Thoracic aorta (tissue), 2 donors: ENCODE measurements around the gene LETM1. TPM values are rescaled to one million over a fixed set of nuclear protein-coding genes. Genes with fewer than 3 reads are reported as not detected.

Experiments used
- ATAC-seq: fragments of 150-250 bp; one replicate; pipeline ENCODE4 v1.8.0; 2017; ENCODE audit warnings: low read depth; ENCODE audit not compliant: insufficient number of reproducible peaks, low FRiP score
- DNase-seq: peaks from one replicate; pipeline ENCODE4 v3.0.0-alpha.2; 2020; ENCODE audit warnings: low spot score
- H3K27ac ChIP-seq, 2 donors: fragments of 200-600 bp; sonication (generic); 1 replicate in 1 of 2; 2 replicates in 1 of 2; pipeline ENCODE4 v1.5.1; 2016; ENCODE audit warnings: mild to moderate bottlenecking in 2 of 2, moderate library complexity in 2 of 2
- H3K27me3 ChIP-seq: fragments of 200-600 bp; sonication (generic); replicated peaks from 2 replicates; pipeline ENCODE4 v1.6.0; 2016; ENCODE audit warnings: mild to moderate bottlenecking; ENCODE audit not compliant: insufficient read depth
- H3K36me3 ChIP-seq: fragments of 200-600 bp; sonication (generic); one replicate; pipeline ENCODE4 v1.5.1; 2016
- H3K4me1 ChIP-seq, 2 donors: fragments of 200-600 bp; sonication (generic); 1 replicate in 1 of 2; 2 replicates in 1 of 2; pipeline versions ENCODE4 v1.5.1 to v1.6.0; 2016; ENCODE audit warnings: low read depth in 2 of 2, mild to moderate bottlenecking in 1 of 2; ENCODE audit not compliant: control insufficient read depth in 1 of 2
- H3K4me3 ChIP-seq: fragments of 200-600 bp; sonication (generic); 2 replicates; pipeline ENCODE4 v1.5.1; 2016; ENCODE audit warnings: mild to moderate bottlenecking
- H3K9me3 ChIP-seq: fragments of 200-600 bp; sonication (generic); 2 replicates; pipeline ENCODE4 v1.5.1; 2016
- CTCF ChIP-seq: fragments of 200-600 bp; sonication (generic); IDR thresholded peaks from one replicate; pipeline ENCODE4 v1.5.1; 2019; ENCODE audit warnings: antibody characterized with exemption
- total RNA-seq, 2 donors: library from RNA; depleted of rRNA; stranded (reverse); fragments of >200 nt; gene quantifications; one replicate each; pipeline versions ENCODE4 v1.1.0 to v1.2.3, GENCODE V29; 2016

LETM1 gene
- total RNA-seq, 2 donors from 2014 or later, result 30.5 to 68.9 TPM

- TF ChIP-seq CTCF, result no peak
- no peaks in the 10 kb centered on the region for H3K4me1 ChIP-seq
- peaks cover 7% of the 10 kb centered on the region for H3K27me3 ChIP-seq
Observed at GRCh38 chr4:1864076-1865008, 8.4 kb upstream of the LETM1 start.

DNA sequence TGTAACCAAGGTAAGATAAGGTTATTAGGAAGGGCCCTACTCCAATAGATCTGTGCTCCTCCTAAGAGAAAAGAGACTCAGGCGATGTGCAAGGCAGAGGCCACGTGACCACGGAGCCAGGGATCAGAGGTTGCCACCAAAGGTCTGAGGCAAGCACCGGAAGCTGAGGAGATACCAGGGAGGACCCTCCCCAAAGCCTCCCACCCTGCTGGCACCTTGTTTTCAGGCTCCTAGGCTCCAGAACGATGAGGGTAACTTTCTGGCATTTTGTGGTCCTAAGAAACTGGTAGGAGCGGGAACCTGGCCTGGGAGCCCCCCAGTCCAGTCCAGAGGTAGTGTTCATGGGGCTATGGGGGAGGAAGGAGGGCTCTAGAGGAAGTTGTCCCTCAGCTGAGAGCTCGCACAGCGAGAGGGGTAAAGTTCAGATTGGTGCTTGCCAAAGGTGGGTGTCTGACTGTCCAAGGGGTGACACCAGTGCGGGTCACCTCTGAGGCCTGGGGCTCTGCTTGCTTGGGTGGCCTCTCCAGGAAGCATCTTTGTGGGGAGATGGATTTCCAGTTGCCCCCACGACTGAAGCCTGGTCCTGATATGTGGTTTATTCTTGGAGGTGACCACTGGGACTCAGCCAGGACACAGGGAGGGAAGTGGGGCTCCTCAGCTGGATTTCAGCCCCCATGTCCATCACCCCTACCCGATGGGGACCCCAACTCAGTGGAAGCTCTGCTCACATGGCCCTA lies 7.5 kb upstream of the LETM1 start:
- no peaks in the 10 kb centered on the region for H3K36me3 ChIP-seq
- H3K4me1 ChIP-seq, result no peaks in the 10 kb centered on the region
- ATAC-seq (no peak), DNase-seq (no peak)
- no peaks in the 10 kb centered on the region for H3K9me3 ChIP-seq
- no peak overlapping the region for H3K27ac ChIP-seq
- H3K27me3 ChIP-seq, result peaks cover 7% of the 10 kb centered on the region
- no peak overlapping the region for H3K4me3 ChIP-seq
- no peak for TF ChIP-seq CTCF

More at GRCh38 chr4:1864076-1865008, 8.4 kb upstream of the LETM1 start:
- no peak for ATAC-seq
- Histone ChIP-seq H3K36me3 (no peaks in the 10 kb centered on the region), H3K4me3 (no peak overlapping the region), H3K9me3 (no peaks in the 10 kb centered on the region), H3K27ac (no peak overlapping the region)
- DNase-seq, result no peak

- no peak for ATAC-seq
- TF ChIP-seq CTCF, result no peak
- Histone ChIP-seq H3K4me3 (no peak overlapping the region), H3K9me3 (no peaks in the 10 kb centered on the region), H3K36me3 (no peaks in the 10 kb centered on the region), H3K27ac (no peak overlapping the region), H3K27me3 (peaks cover 7% of the 10 kb centered on the region), H3K4me1 (no peaks in the 10 kb centered on the region)
- no peak for DNase-seq
Observed at GRCh38 chr4:1862961-1863296, 7.0 kb upstream of the LETM1 start.

GRCh38 chr4:1862055-1862911 lies 6.3 kb upstream of the LETM1 start:
- no peak for TF ChIP-seq CTCF
- H3K9me3 ChIP-seq, result no peaks in the 10 kb centered on the region
- H3K27ac ChIP-seq, result no peak overlapping the region
- H3K4me1 ChIP-seq, result peaks cover under 1 to 5% of the 10 kb centered on the region in 2 donors
- no peaks in the 10 kb centered on the region for H3K36me3 ChIP-seq
- ATAC-seq, result no peak
- no peak for DNase-seq
- H3K27me3 ChIP-seq, result peaks cover 7% of the 10 kb centered on the region
- H3K4me3 ChIP-seq, result peak overlapping the region; percentile 30

DNA sequence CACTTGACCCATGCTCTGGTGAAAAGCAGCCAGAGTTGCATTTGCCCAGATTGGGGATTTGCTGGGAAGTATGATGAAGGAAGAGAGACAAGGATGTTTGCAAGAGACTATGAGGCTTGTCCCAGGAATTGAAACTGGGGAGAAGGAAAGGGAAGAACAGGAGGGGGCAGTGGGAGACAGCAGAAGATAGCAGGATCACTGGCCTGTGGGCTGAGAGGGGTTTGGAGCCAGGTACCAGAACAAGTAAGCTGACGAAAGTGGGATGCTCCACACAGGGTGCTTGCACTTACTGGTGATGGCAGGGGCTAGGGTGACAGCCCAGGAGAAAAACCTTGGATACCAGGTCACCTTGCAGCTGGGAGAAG lies 3.4 kb upstream of the LETM1 start:
- Histone ChIP-seq H3K36me3 (no peaks in the 10 kb centered on the region), H3K9me3 (no peaks in the 10 kb centered on the region), H3K4me1 (peaks cover 6 to 20% of the 10 kb centered on the region in 2 donors), H3K4me3 (no peak overlapping the region), H3K27me3 (peaks cover 7% of the 10 kb centered on the region), H3K27ac (no peak overlapping the region)
- TF ChIP-seq CTCF, result no peak
- ATAC-seq, result no peak
- DNase-seq, result no peak
